Stimulated activated naive CD8-positive, alpha-beta T cell treated with anti-CD3 and anti-CD28 coated beads, Interleukin-15, amount 100 ng/mL, for 72 hours (primary cell): Measurements from ENCODE around the gene CD72.
A peak's percentile ranks its signal among the peaks of the same experiment; 100 is the strongest.
"Not testable (repeated sequence)": the region's sequence is repeated elsewhere in the genome, so short reads cannot be mapped to it uniquely, and the experiment has no call there.

Experiments
- ATAC-seq: fragments of 150-1000 bp; cut with Tn5 transposase; 2 replicates; pipeline ENCODE4 v1.10.0; 2021; ENCODE audit warnings: mild to moderate bottlenecking, moderate library complexity
- DNase-seq, 2 donors: peaks; one replicate each; pipeline ENCODE4 v3.0.0; 2021 to 2022
- H3K27ac Mint-ChIP-seq, 2 donors: one replicate each; pipeline ENCODE4 v1.8.0; 2022; ENCODE audit warnings: mild to moderate bottlenecking in 2 of 2, mixed read lengths in 2 of 2, moderate library complexity in 2 of 2
- H3K27me3 Mint-ChIP-seq: one replicate; pipeline ENCODE4 v1.8.0; 2022; ENCODE audit warnings: mixed read lengths
- H3K4me1 Mint-ChIP-seq: one replicate; pipeline ENCODE4 v1.8.0; 2022; ENCODE audit warnings: mild to moderate bottlenecking, mixed read lengths
- H3K4me3 Mint-ChIP-seq, 2 donors: one replicate each; pipeline ENCODE4 v1.8.0; 2022; ENCODE audit warnings: mild to moderate bottlenecking in 2 of 2, mixed read lengths in 2 of 2, moderate library complexity in 1 of 2
- H3K9me3 Mint-ChIP-seq, 2 donors: one replicate each; pipeline ENCODE4 v1.8.0; 2022; ENCODE audit warnings: mixed read lengths in 2 of 2

The CD72 gene

GRCh38 chr9:35596907-35597306 lies 21.3 kb downstream of the CD72 start:
- DNase-seq, H3K4me3 Mint-ChIP-seq, H3K4me1 Mint-ChIP-seq, ATAC-seq, H3K27me3 Mint-ChIP-seq: not testable (repeated sequence)
- Mint-ChIP-seq H3K9me3 (peaks cover 14 to 24% of the 10 kb centered on the region in 2 donors), H3K27ac (peak overlapping the region in 1 of 2 donors; percentile 30)

GRCh38 chr9:35594471-35594870 lies 23.7 kb downstream of the CD72 start:
- Mint-ChIP-seq H3K27ac (no peak overlapping the region), H3K27me3 (no peaks in the 10 kb centered on the region), H3K9me3 (peaks cover 14 to 28% of the 10 kb centered on the region in 2 donors), H3K4me3 (no peak overlapping the region), H3K4me1 (no peaks in the 10 kb centered on the region)
- ATAC-seq (no peak), DNase-seq (no peak)

GRCh38 chr9:35593581-35593980 lies 24.6 kb downstream of the CD72 start:
- Mint-ChIP-seq H3K4me3 (no peak overlapping the region), H3K4me1 (no peaks in the 10 kb centered on the region), H3K9me3 (peaks cover 14 to 28% of the 10 kb centered on the region in 2 donors), H3K27me3 (no peaks in the 10 kb centered on the region), H3K27ac (no peak overlapping the region)
- no peak for ATAC-seq
- no peak for DNase-seq

- H3K27me3 Mint-ChIP-seq, H3K27ac Mint-ChIP-seq, DNase-seq, ATAC-seq, H3K4me1 Mint-ChIP-seq, H3K4me3 Mint-ChIP-seq: not testable (repeated sequence)
- H3K9me3 Mint-ChIP-seq, result peaks cover 13 to 38% of the 10 kb centered on the region in 2 donors
Measured at GRCh38 chr9:35588506-35588905, 29.7 kb downstream of the CD72 start.

GRCh38 chr9:35584681-35585080 lies 33.5 kb downstream of the CD72 start:
- H3K4me3 Mint-ChIP-seq, ATAC-seq, H3K27ac Mint-ChIP-seq: not testable (repeated sequence)

GRCh38 chr9:35583521-35583920 lies 34.7 kb downstream of the CD72 start:
- H3K27me3 Mint-ChIP-seq, H3K4me3 Mint-ChIP-seq, H3K27ac Mint-ChIP-seq, H3K4me1 Mint-ChIP-seq, ATAC-seq, DNase-seq: not testable (repeated sequence)
- H3K9me3 Mint-ChIP-seq, result peaks cover 31 to 58% of the 10 kb centered on the region in 2 donors

More at GRCh38 chr9:35584681-35585080, 33.5 kb downstream of the CD72 start:
- not testable (repeated sequence) for DNase-seq, H3K4me1 Mint-ChIP-seq, H3K27me3 Mint-ChIP-seq
- peaks cover 24 to 47% of the 10 kb centered on the region in 2 donors for H3K9me3 Mint-ChIP-seq

GRCh38 chr9:35579659-35580227 lies 38.5 kb downstream of the CD72 start:
- not testable (repeated sequence) for H3K4me3 Mint-ChIP-seq, ATAC-seq, H3K27me3 Mint-ChIP-seq, H3K4me1 Mint-ChIP-seq, DNase-seq
- peak overlapping the region in 1 of 2 donors; percentile 88 for H3K27ac Mint-ChIP-seq
- H3K9me3 Mint-ChIP-seq, result peaks cover 38 to 54% of the 10 kb centered on the region in 2 donors

- peaks cover 38 to 54% of the 10 kb centered on the region in 2 donors for H3K9me3 Mint-ChIP-seq
Measured at GRCh38 chr9:35579130-35579529, 39.1 kb downstream of the CD72 start.

GRCh38 chr9:35577486-35577885 lies 40.7 kb downstream of the CD72 start:
- DNase-seq, result no peak
- no peak overlapping the region for H3K27ac Mint-ChIP-seq
- H3K4me3 Mint-ChIP-seq, result no peak overlapping the region
- H3K4me1 Mint-ChIP-seq, result peaks cover 13% of the 10 kb centered on the region
- ATAC-seq, result no peak
- peaks cover 36 to 51% of the 10 kb centered on the region in 2 donors for H3K9me3 Mint-ChIP-seq
- H3K27me3 Mint-ChIP-seq, result no peaks in the 10 kb centered on the region

More at GRCh38 chr9:35579130-35579529, 39.1 kb downstream of the CD72 start:
- peak overlapping the region in 1 of 2 donors; percentile 88 for H3K27ac Mint-ChIP-seq
- peaks cover 10% of the 10 kb centered on the region for H3K4me1 Mint-ChIP-seq
- H3K27me3 Mint-ChIP-seq, result no peaks in the 10 kb centered on the region
- no peak overlapping the region for H3K4me3 Mint-ChIP-seq
- peak in 1 of 2 donors; percentile 61 for DNase-seq
- peak; percentile 98 for ATAC-seq

- Mint-ChIP-seq H3K27ac (peak overlapping the region in 1 of 2 donors; percentile 35), H3K4me3 (no peak overlapping the region), H3K4me1 (peaks cover 31% of the 10 kb centered on the region), H3K27me3 (no peaks in the 10 kb centered on the region), H3K9me3 (peaks cover 23 to 35% of the 10 kb centered on the region in 2 donors)
- ATAC-seq, result no peak
- DNase-seq, result no peak
Measured at GRCh38 chr9:35575478-35575877, 42.7 kb downstream of the CD72 start.

GRCh38 chr9:35574578-35575122 lies 43.6 kb downstream of the CD72 start:
- DNase-seq, result no peak
- H3K4me3 Mint-ChIP-seq, result no peak overlapping the region
- no peak overlapping the region for H3K27ac Mint-ChIP-seq
- ATAC-seq, result no peak
- peaks cover 17 to 27% of the 10 kb centered on the region in 2 donors for H3K9me3 Mint-ChIP-seq
- no peaks in the 10 kb centered on the region for H3K27me3 Mint-ChIP-seq
- peaks cover 35% of the 10 kb centered on the region for H3K4me1 Mint-ChIP-seq

GRCh38 chr9:35570709-35571504 lies 47.3 kb downstream of the CD72 start:
- ATAC-seq, result peak; percentile 96
- H3K27me3 Mint-ChIP-seq, result no peaks in the 10 kb centered on the region
- DNase-seq, result peak; percentile 53 to 81
- peaks cover 50% of the 10 kb centered on the region for H3K4me1 Mint-ChIP-seq
- H3K9me3 Mint-ChIP-seq, result no peaks in the 10 kb centered on the region
- H3K4me3 Mint-ChIP-seq, result peak overlapping the region; percentile 48 to 52
- peak overlapping the region; percentile 98 for H3K27ac Mint-ChIP-seq

- H3K4me3 Mint-ChIP-seq, result no peak overlapping the region
- no peaks in the 10 kb centered on the region for H3K9me3 Mint-ChIP-seq
- no peaks in the 10 kb centered on the region for H3K27me3 Mint-ChIP-seq
- DNase-seq, result no peak
- H3K4me1 Mint-ChIP-seq, result peaks cover 51% of the 10 kb centered on the region
- peak overlapping the region in 1 of 2 donors; percentile 98 for H3K27ac Mint-ChIP-seq
- no peak for ATAC-seq
Measured at GRCh38 chr9:35569206-35569605, 49.0 kb downstream of the CD72 start.

- H3K9me3 Mint-ChIP-seq, result no peaks in the 10 kb centered on the region
- peak overlapping the region; percentile 66 to 89 for H3K27ac Mint-ChIP-seq
- H3K27me3 Mint-ChIP-seq, result no peaks in the 10 kb centered on the region
- DNase-seq (no peak), ATAC-seq (no peak)
- no peak overlapping the region for H3K4me3 Mint-ChIP-seq
- H3K4me1 Mint-ChIP-seq, result peaks cover 58% of the 10 kb centered on the region
Measured at GRCh38 chr9:35568196-35568595, 50.0 kb downstream of the CD72 start.

- H3K27ac Mint-ChIP-seq, result no peak overlapping the region
- ATAC-seq (no peak), DNase-seq (no peak)
- no peaks in the 10 kb centered on the region for H3K9me3 Mint-ChIP-seq
- peaks cover 46% of the 10 kb centered on the region for H3K4me1 Mint-ChIP-seq
- H3K27me3 Mint-ChIP-seq, result no peaks in the 10 kb centered on the region
- H3K4me3 Mint-ChIP-seq, result no peak overlapping the region
Measured at GRCh38 chr9:35566417-35566816, 51.8 kb downstream of the CD72 start.

- Mint-ChIP-seq H3K27me3 (no peaks in the 10 kb centered on the region), H3K4me1 (peaks cover 29% of the 10 kb centered on the region), H3K9me3 (no peaks in the 10 kb centered on the region), H3K27ac (peak overlapping the region in 1 of 2 donors; percentile 69), H3K4me3 (no peak overlapping the region)
- DNase-seq (no peak), ATAC-seq (no peak)
Measured at GRCh38 chr9:35564658-35565061, 53.6 kb downstream of the CD72 start.
